GM10266 (cell line): Measurements from ENCODE around the gene VWF.

Experiments used
- DNase-seq: peaks from one replicate; pipeline ENCODE4 v3.0.0; 2012; ENCODE audit errors: extremely low spot score
- TF ChIP-seq, protein P1 (sequence below): IDR thresholded peaks from 2 replicates; pipeline ENCODE4 v1.5.1; 2012; ENCODE audit warnings: mild to moderate bottlenecking, low read depth; ENCODE audit not compliant: control insufficient read depth, insufficient read depth; ENCODE audit errors: missing control alignments

Gene VWF

DNA sequence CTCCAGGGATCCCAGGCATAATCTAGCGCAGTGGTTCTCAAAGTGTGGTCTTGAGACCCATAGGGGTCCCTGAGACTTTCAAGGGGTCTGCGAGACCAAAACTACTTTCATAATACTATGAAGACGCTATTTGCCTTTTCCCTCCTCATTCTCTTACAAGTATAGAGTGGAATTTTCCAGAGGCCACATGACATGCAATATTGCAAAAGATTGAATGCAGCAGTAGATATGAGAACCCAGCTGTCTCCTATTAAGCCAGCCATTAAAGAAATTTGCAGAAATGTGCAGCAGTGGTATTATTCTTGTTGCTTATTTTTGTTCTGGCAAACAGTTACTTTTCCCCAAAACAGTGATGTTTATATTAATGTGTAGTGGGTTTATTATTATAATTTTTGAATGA, 62.8 kb downstream of the VWF start:
- TF ChIP-seq, protein P1, sequence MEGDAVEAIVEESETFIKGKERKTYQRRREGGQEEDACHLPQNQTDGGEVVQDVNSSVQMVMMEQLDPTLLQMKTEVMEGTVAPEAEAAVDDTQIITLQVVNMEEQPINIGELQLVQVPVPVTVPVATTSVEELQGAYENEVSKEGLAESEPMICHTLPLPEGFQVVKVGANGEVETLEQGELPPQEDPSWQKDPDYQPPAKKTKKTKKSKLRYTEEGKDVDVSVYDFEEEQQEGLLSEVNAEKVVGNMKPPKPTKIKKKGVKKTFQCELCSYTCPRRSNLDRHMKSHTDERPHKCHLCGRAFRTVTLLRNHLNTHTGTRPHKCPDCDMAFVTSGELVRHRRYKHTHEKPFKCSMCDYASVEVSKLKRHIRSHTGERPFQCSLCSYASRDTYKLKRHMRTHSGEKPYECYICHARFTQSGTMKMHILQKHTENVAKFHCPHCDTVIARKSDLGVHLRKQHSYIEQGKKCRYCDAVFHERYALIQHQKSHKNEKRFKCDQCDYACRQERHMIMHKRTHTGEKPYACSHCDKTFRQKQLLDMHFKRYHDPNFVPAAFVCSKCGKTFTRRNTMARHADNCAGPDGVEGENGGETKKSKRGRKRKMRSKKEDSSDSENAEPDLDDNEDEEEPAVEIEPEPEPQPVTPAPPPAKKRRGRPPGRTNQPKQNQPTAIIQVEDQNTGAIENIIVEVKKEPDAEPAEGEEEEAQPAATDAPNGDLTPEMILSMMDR: no peak
- no peak for DNase-seq

- TF ChIP-seq, protein P1: no peak
- no peak for DNase-seq
Measured at GRCh38 chr12:6059860-6060565, 64.5 kb downstream of the VWF start.

DNA sequence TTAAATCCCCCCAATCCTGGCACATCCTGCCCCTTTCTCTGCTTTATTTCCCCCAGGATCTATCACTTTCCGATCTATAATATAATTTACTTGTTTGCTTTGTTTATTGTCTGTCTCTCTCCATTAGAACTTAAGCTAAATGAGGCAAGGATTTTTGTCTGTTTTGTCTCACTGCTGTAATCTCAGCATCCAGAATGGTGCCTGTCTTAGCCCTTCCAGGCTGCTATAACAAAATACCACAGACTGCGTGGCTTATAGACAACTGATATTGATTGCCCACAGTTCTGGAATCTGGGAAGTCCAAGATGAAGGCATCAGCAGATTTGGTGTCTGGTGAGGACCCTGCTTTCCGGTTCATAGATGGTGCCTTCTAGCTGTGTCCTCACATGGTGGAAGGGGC, 65.2 kb downstream of the VWF start:
- no peak for DNase-seq
- TF ChIP-seq, protein P1: no peak

- DNase-seq: no peak
- TF ChIP-seq, protein P1: no peak
Measured at GRCh38 chr12:6058481-6059161, 65.8 kb downstream of the VWF start.

GRCh38 chr12:6057700-6058099, 66.8 kb downstream of the VWF start:
- no peak for DNase-seq
- TF ChIP-seq, protein P1: no peak

GRCh38 chr12:6056406-6057240, 67.8 kb downstream of the VWF start:
- no peak for DNase-seq
- TF ChIP-seq, protein P1: no peak

GRCh38 chr12:6053541-6053940, 70.9 kb downstream of the VWF start:
- DNase-seq: no peak
- TF ChIP-seq, protein P1: no peak
